SK-N-SH (cell line): ENCODE data around the gene BTBD6.

ENCODE experiments used
- CTCF ChIP-seq: fragments of 200-600 bp; sonication (generic); IDR thresholded peaks from 2 replicates; pipeline ENCODE4 v1.6.1; 2017; ENCODE audit warnings: antibody characterized with exemption, mild to moderate bottlenecking, moderate library complexity
- FOSL2 ChIP-seq: IDR thresholded peaks from 2 replicates; pipeline ENCODE4 v1.4.0; 2012; ENCODE audit warnings: low read depth, mild to moderate bottlenecking, moderate library complexity, borderline replicate concordance
- GATA2 ChIP-seq: sonication (generic); formaldehyde crosslinking; IDR thresholded peaks from 2 replicates; pipeline ENCODE4 v1.5.0; 2020; ENCODE audit warnings: mild to moderate bottlenecking, missing genetic modification reagents
- JUND ChIP-seq: IDR thresholded peaks from 2 replicates; pipeline ENCODE4 v1.4.0; 2012
- POLR2AphosphoS5 ChIP-seq: IDR thresholded peaks from 2 replicates; pipeline ENCODE4 v1.6.1; 2012; ENCODE audit warnings: low read depth, low read length
- TAF1 ChIP-seq: IDR thresholded peaks from 2 replicates; pipeline ENCODE4 v1.6.1; 2012; ENCODE audit warnings: low read depth, mild to moderate bottlenecking, low read length, moderate library complexity, borderline replicate concordance

GRCh38 chr14:105283028-105283427 lies 34.7 kb downstream of the BTBD6 start:
- TF ChIP-seq POLR2AphosphoS5 (no peak), CTCF (no peak), FOSL2 (no peak), GATA2 (no peak), JUND (no peak), TAF1 (no peak)
